ENCODE data around the gene DCTN1.
"Not testable (repeated sequence)": the region's sequence is repeated elsewhere in the genome, so short reads cannot be mapped to it uniquely, and the experiment has no call there.

Gene DCTN1

GRCh38 chr2:74374509-74375205 lies 5.5 kb downstream of the DCTN1 start:
- DNase-seq: peak; percentile 89 to 99 (median 97)
- intact Hi-C loops (cut with DNase I): no loop called here

- intact Hi-C loops (cut with DNase I): no loop called here
- peak in 37 of 42 donors; percentile 17 to 76 (median 49) for DNase-seq
Measured at GRCh38 chr2:74373985-74374384, 6.1 kb downstream of the DCTN1 start.

GRCh38 chr2:74373221-74373676 lies 6.9 kb downstream of the DCTN1 start:
- DNase-seq: no peak
- intact Hi-C loops (cut with DNase I): no loop called here

GRCh38 chr2:74372674-74373073 lies 7.4 kb downstream of the DCTN1 start:
- intact Hi-C loops (cut with DNase I): no loop called here
- DNase-seq: no peak

GRCh38 chr2:74371421-74371820 lies 8.7 kb downstream of the DCTN1 start:
- intact Hi-C loops (cut with DNase I): no loop called here
- no peak for DNase-seq

GRCh38 chr2:74369976-74370375 lies 10.1 kb downstream of the DCTN1 start:
- DNase-seq: no peak
- intact Hi-C loops (cut with DNase I): no loop called here

- no peak for DNase-seq
- intact Hi-C loops (cut with DNase I): no loop called here
Measured at GRCh38 chr2:74368499-74368898, 11.6 kb downstream of the DCTN1 start.

GRCh38 chr2:74367789-74368188 lies 12.3 kb downstream of the DCTN1 start:
- intact Hi-C loops (cut with DNase I): no loop called here
- no peak for DNase-seq

GRCh38 chr2:74366036-74366435 lies 14.1 kb downstream of the DCTN1 start:
- intact Hi-C loops (cut with DNase I): no loop called here
- peak in 12 of 42 donors; percentile 18 to 66 (median 50) for DNase-seq

- intact Hi-C loops (cut with DNase I): no loop called here
- peak in 7 of 42 donors; percentile 9 to 45 (median 32) for DNase-seq
Measured at GRCh38 chr2:74364533-74365505, 15.3 kb downstream of the DCTN1 start.

GRCh38 chr2:74361327-74361726 lies 18.8 kb downstream of the DCTN1 start:
- intact Hi-C loops (cut with DNase I): no loop called here
- no peak for DNase-seq

- intact Hi-C loops (cut with DNase I): no loop called here
- DNase-seq: no peak
Measured at GRCh38 chr2:74357627-74358026, 22.5 kb downstream of the DCTN1 start.

GRCh38 chr2:74349889-74350288 lies 30.2 kb downstream of the DCTN1 start:
- intact Hi-C loops (cut with DNase I): no loop called here
- DNase-seq: no peak

- no peak for DNase-seq
- intact Hi-C loops (cut with DNase I): no loop called here
Measured at GRCh38 chr2:74347742-74348141, 32.4 kb downstream of the DCTN1 start.

GRCh38 chr2:74347303-74347702 lies 32.8 kb downstream of the DCTN1 start:
- DNase-seq: no peak
- intact Hi-C loops (cut with DNase I): no loop called here

- no peak for DNase-seq
- intact Hi-C loops (cut with DNase I): no loop called here
Measured at GRCh38 chr2:74345272-74345943, 34.7 kb downstream of the DCTN1 start.

GRCh38 chr2:74343316-74343715 lies 36.8 kb downstream of the DCTN1 start, which contains the start of gene SLC4A5:
TSS of gene SLC4A5 (minus strand) at chr2:74343416. CDS start at chr2:74315023, 28,393 bp downstream.
- no peak for DNase-seq
- intact Hi-C loops (cut with DNase I): no loop called here

- intact Hi-C loops (cut with DNase I); DNase-seq: not testable (repeated sequence)
Measured at GRCh38 chr2:74336227-74336626, 43.9 kb downstream of the DCTN1 start.

- peak; percentile 70 to 93 (median 85) for DNase-seq
- intact Hi-C loops (cut with DNase I): no loop called here
Measured at GRCh38 chr2:74334931-74335333, 45.2 kb downstream of the DCTN1 start.
